HCT116 (cell line): Measurements from ENCODE around the gene RPL28. TPM values are rescaled to one million over a fixed set of nuclear protein-coding genes. Genes with fewer than 3 reads are reported as not detected.

Experiments used
- ATAC-seq: fragments of 200-7000 bp; cut with Tn5 transposase; 2 replicates; pipeline ENCODE4 v1.9.1; 2020; ENCODE audit warnings: mild to moderate bottlenecking, moderate library complexity
- BruUV-seq: library from RNA; stranded (reverse); fragments of 400-500 nt; replicated peaks from 2 replicates; lab custom pipeline; 2021; lab: Mats Ljungman, UMichigan
- CTCF ChIA-PET: fragments of 300-600 bp; sonication (Branson Sonifier 250); formaldehyde crosslinking; loops from one replicate; lab custom pipeline; 2021; ENCODE audit warnings: antibody characterized with exemption; lab: Charles Lee
- POLR2A ChIA-PET: fragments of 300-600, 350-600 bp; sonication (Branson Sonifier 250); formaldehyde crosslinking; loops from one replicate; lab custom pipeline; 2021; ENCODE audit warnings: antibody characterized with exemption; lab: Charles Lee
- RAD21 ChIA-PET, 2 experiments: fragments of 300-600 bp; sonication (Branson Sonifier 250); formaldehyde crosslinking; loops; one replicate each; lab custom pipeline; 2023; ENCODE audit warnings: low total read pairs in 2 of 2; ENCODE audit not compliant: uncharacterized antibody in 2 of 2, unreplicated experiment in 2 of 2, low non-redundant PET in 1 of 2; lab: Charles Lee
- DNase-seq: peaks from one replicate; pipeline ENCODE4 v3.0.0-alpha.2; 2010; ENCODE audit warnings: low read depth, low spot score
- H2AFZ ChIP-seq: fragments of 200-600 bp; shearing (Covaris generic), sonication (generic); 2 replicates; pipeline ENCODE4 v1.6.1; 2017; ENCODE audit warnings: low read depth, mixed run types, mixed read lengths, antibody characterized with exemption, low read length; ENCODE audit not compliant: poor library complexity, severe bottlenecking
- H3K27ac ChIP-seq: 2 replicates; pipeline ENCODE4 v1.5.1; 2012; ENCODE audit warnings: low read depth, low read length
- H3K27me3 ChIP-seq: fragments of 200-600 bp; sonication (generic); 2 replicates; pipeline ENCODE4 v1.6.1; 2016; ENCODE audit warnings: mixed run types, low read length, mixed read lengths; ENCODE audit not compliant: insufficient read depth
- H3K36me3 ChIP-seq, 2 experiments: fragments of 200-500 bp in 1 of 2; fragments of 200-600 bp in 1 of 2; sonication (Bioruptor generic) in 1 of 2; sonication (generic) in 1 of 2; 2 replicates each; pipeline versions ENCODE4 v1.5.1 to v1.6.1; 2014 to 2016; ENCODE audit warnings: low read length in 2 of 2, inconsistent platforms in 1 of 2, mixed read lengths in 1 of 2, mixed run types in 1 of 2; ENCODE audit not compliant: insufficient read depth in 2 of 2, control insufficient read depth in 1 of 2
- H3K4me1 ChIP-seq, 2 experiments: fragments of 200-600 bp in 1 of 2; sonication (generic) in 1 of 2; 2 replicates each; pipeline versions ENCODE4 v1.5.1 to v1.6.1; 2012 to 2017; ENCODE audit warnings: low read length in 2 of 2, inconsistent platforms in 1 of 2, mild to moderate bottlenecking in 1 of 2, mixed read lengths in 1 of 2, mixed run types in 1 of 2, moderate library complexity in 1 of 2; ENCODE audit not compliant: insufficient read depth in 2 of 2, control insufficient read depth in 1 of 2
- H3K4me2 ChIP-seq: fragments of 200-600 bp; sonication (generic); 2 replicates; pipeline ENCODE4 v1.6.1; 2017; ENCODE audit warnings: mixed run types, low read length, mixed read lengths
- H3K4me3 ChIP-seq, 2 experiments: fragments of 200-600 bp in 1 of 2; sonication (generic) in 1 of 2; replicated peaks in 1 of 2; 2 replicates each; pipeline ENCODE4 v1.5.1; 2011 to 2016; ENCODE audit warnings: low read length in 2 of 2, control low read depth in 1 of 2, low read depth in 1 of 2, mild to moderate bottlenecking in 1 of 2, mixed read lengths in 1 of 2, mixed run types in 1 of 2
- H3K79me2 ChIP-seq: fragments of 200-600 bp; sonication (generic); 2 replicates; pipeline ENCODE4 v1.6.1; 2017; ENCODE audit warnings: mild to moderate bottlenecking, mixed run types, low read length, moderate library complexity, mixed read lengths; ENCODE audit not compliant: insufficient read depth
- H3K9ac ChIP-seq: fragments of 200-600 bp; sonication (generic); 2 replicates; pipeline ENCODE4 v1.6.1; 2016; ENCODE audit warnings: low read length, mixed read lengths
- H3K9me2 ChIP-seq: fragments of 200-600 bp; sonication (generic), shearing (Covaris generic); 2 replicates; pipeline ENCODE4 v1.6.1; 2017; ENCODE audit warnings: mixed run types, mild to moderate bottlenecking, moderate library complexity; ENCODE audit not compliant: insufficient read depth
- H3K9me3 ChIP-seq, 2 experiments: fragments of 200-500 bp in 1 of 2; fragments of 200-600 bp in 1 of 2; sonication (Bioruptor generic) in 1 of 2; sonication (generic) in 1 of 2; 2 replicates each; pipeline ENCODE4 v1.6.1; 2014 to 2017; ENCODE audit warnings: low read length in 2 of 2, mixed read lengths in 2 of 2, inconsistent platforms in 1 of 2, low read depth in 1 of 2, mild to moderate bottlenecking in 1 of 2, mixed run types in 1 of 2, moderate library complexity in 1 of 2; ENCODE audit not compliant: control insufficient read depth in 1 of 2, insufficient read depth in 1 of 2
- H4K20me1 ChIP-seq: fragments of 200-600 bp; sonication (generic), shearing (Covaris generic); 2 replicates; pipeline ENCODE4 v1.6.1; 2017; ENCODE audit warnings: mixed run types, mild to moderate bottlenecking, moderate library complexity; ENCODE audit not compliant: insufficient read depth
- CBX3 ChIP-seq: IDR thresholded peaks from 2 replicates; pipeline ENCODE4 v1.6.1; 2012; ENCODE audit warnings: low read depth
- CEBPB ChIP-seq: IDR thresholded peaks from 2 replicates; pipeline ENCODE4 v1.6.1; 2012; ENCODE audit warnings: low read depth
- EGR1 ChIP-seq: IDR thresholded peaks from 2 replicates; pipeline ENCODE4 v1.6.1; 2012; ENCODE audit warnings: low read depth
- ELF1 ChIP-seq: IDR thresholded peaks from 2 replicates; pipeline ENCODE4 v1.6.1; 2012; ENCODE audit warnings: low read depth, borderline replicate concordance
- EZH2 ChIP-seq: fragments of 200-600 bp; sonication (generic); IDR thresholded peaks from 2 replicates; pipeline ENCODE4 v1.6.1; 2017; ENCODE audit warnings: antibody characterized with exemption, mixed run types
- FOSL1 ChIP-seq: IDR thresholded peaks from 2 replicates; pipeline ENCODE4 v1.6.1; 2012; ENCODE audit warnings: low read depth
- JUND ChIP-seq: IDR thresholded peaks from 2 replicates; pipeline ENCODE4 v1.6.1; 2012
- MAX ChIP-seq: IDR thresholded peaks from 2 replicates; pipeline ENCODE4 v1.6.1; 2012
- POLR2A ChIP-seq: IDR thresholded peaks from 2 replicates; pipeline ENCODE4 v1.7.0; 2011; ENCODE audit warnings: borderline replicate concordance; ENCODE audit not compliant: insufficient read depth, insufficient read length; ENCODE audit errors: extremely low read depth
- POLR2AphosphoS5 ChIP-seq: IDR thresholded peaks from 2 replicates; pipeline ENCODE4 v1.6.1; 2011; ENCODE audit warnings: mild to moderate bottlenecking, low read depth, low read length, moderate library complexity
- SRF ChIP-seq: IDR thresholded peaks from 2 replicates; pipeline ENCODE4 v1.6.1; 2012; ENCODE audit warnings: low read depth
- TCF7L2 ChIP-seq: IDR thresholded peaks from 2 replicates; pipeline ENCODE4 v1.7.0; 2011; ENCODE audit warnings: borderline replicate concordance, inconsistent platforms; ENCODE audit not compliant: insufficient read depth, insufficient read length; ENCODE audit errors: extremely low read depth
- YY1 ChIP-seq: IDR thresholded peaks from 2 replicates; pipeline ENCODE4 v1.6.1; 2011; ENCODE audit warnings: low read length, low read depth, moderate library complexity, mild to moderate bottlenecking; ENCODE audit not compliant: insufficient replicate concordance; ENCODE audit errors: extremely low read depth
- ZFX ChIP-seq: fragments of 450-650 bp; IDR thresholded peaks from 2 replicates; pipeline ENCODE4 v1.6.1; 2017
- ZNF274 ChIP-seq: fragments of 200-500 bp; sonication (Bioruptor generic); IDR thresholded peaks from 2 replicates; pipeline ENCODE4 v1.6.1; 2014; ENCODE audit warnings: mild to moderate bottlenecking, low read depth, low read length, inconsistent platforms
- intact Hi-C: fragments of 100-400 bp; cut with micrococcal nuclease; formaldehyde crosslinking; loops from 2 replicates; pipeline ENCODE4 v1.10.0; 2022
- total RNA-seq: library from RNA; stranded (reverse); gene quantifications from one replicate; pipeline ENCODE4 v1.2.1, GENCODE V29; 2021; ENCODE audit not compliant: unreplicated experiment
- TF ChIP-seq, protein P1 (sequence below), 3 experiments: fragments of 200-600 bp in 1 of 3; sonication (generic) in 1 of 3; IDR thresholded peaks in 2 of 3; conservative IDR thresholded peaks in 1 of 3; 2 replicates each; pipeline ENCODE4 v1.5.1; 2012 to 2017; ENCODE audit warnings: low read depth in 2 of 3, low read length in 2 of 3, antibody characterized with exemption in 1 of 3, borderline replicate concordance in 1 of 3, control low read depth in 1 of 3, mild to moderate bottlenecking in 1 of 3, mixed read lengths in 1 of 3, mixed run types in 1 of 3, moderate library complexity in 1 of 3; ENCODE audit not compliant: insufficient read depth in 1 of 3

Gene RPL28
- total RNA-seq, 1 experiment from 2014 or later, result 3,050 TPM

DNA sequence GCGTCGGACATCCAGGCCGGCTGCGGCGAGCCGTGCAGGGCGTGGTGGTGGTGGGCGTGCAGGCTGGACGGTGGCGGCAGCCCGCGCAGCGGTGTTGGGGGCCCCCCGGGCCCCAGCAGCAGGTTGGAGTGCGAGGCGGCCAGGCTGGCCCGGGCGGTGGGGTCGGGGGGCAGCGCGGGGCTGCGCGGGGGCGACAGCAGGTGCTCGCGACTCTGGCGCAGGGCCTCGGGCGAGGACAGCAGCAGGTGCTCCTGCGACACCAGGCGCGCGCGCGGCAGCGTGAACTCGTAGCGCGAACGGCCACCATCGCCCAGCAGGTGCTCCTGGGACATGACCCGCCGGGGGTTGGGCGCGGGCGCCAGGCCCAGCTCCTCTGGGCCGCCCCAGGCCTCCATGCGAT, 47.6 kb downstream of the RPL28 start:
- H3K9ac ChIP-seq, result no peak overlapping the region
- H3K36me3 ChIP-seq, result no peaks in the 10 kb centered on the region
- no peaks in the 10 kb centered on the region for H4K20me1 ChIP-seq
- H3K4me2 ChIP-seq, result no peak overlapping the region
- H3K9me3 ChIP-seq, result no peaks in the 10 kb centered on the region
- peaks cover 0 to 6% of the 10 kb centered on the region in 2 experiments; a peak in 1 of 4 replicates for H3K4me1 ChIP-seq
- no peak overlapping the region for H3K4me3 ChIP-seq
- intact Hi-C loops, result no loop called here
- no peak overlapping the region for H3K27ac ChIP-seq
- BruUV-seq, result no TSS peak
- CTCF ChIA-PET, result no interaction called here
- TF ChIP-seq, protein P1, sequence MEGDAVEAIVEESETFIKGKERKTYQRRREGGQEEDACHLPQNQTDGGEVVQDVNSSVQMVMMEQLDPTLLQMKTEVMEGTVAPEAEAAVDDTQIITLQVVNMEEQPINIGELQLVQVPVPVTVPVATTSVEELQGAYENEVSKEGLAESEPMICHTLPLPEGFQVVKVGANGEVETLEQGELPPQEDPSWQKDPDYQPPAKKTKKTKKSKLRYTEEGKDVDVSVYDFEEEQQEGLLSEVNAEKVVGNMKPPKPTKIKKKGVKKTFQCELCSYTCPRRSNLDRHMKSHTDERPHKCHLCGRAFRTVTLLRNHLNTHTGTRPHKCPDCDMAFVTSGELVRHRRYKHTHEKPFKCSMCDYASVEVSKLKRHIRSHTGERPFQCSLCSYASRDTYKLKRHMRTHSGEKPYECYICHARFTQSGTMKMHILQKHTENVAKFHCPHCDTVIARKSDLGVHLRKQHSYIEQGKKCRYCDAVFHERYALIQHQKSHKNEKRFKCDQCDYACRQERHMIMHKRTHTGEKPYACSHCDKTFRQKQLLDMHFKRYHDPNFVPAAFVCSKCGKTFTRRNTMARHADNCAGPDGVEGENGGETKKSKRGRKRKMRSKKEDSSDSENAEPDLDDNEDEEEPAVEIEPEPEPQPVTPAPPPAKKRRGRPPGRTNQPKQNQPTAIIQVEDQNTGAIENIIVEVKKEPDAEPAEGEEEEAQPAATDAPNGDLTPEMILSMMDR (IDR thresholded peaks at IDR 0.05 in 2 of 3, conservative IDR thresholded peaks at IDR 0.05 in 1 of 3; ENCODE audit: borderline replicate concordance in 1 of 3, insufficient read depth in 1 of 3, low read depth in 2 of 3, low read length in 2 of 3), result no peak
- TF ChIP-seq SRF (no peak), JUND (no peak)
- TF ChIP-seq, all 23 proteins: peak for 0
- no peak for ATAC-seq
- no peak for DNase-seq
- Histone ChIP-seq H3K79me2 (no peaks in the 10 kb centered on the region), H3K9me2 (no peaks in the 10 kb centered on the region), H3K27me3 (no peaks in the 10 kb centered on the region), H2AFZ (no peak overlapping the region)
- ChIA-PET RAD21 (no interaction called here), POLR2A (no interaction called here)

DNA sequence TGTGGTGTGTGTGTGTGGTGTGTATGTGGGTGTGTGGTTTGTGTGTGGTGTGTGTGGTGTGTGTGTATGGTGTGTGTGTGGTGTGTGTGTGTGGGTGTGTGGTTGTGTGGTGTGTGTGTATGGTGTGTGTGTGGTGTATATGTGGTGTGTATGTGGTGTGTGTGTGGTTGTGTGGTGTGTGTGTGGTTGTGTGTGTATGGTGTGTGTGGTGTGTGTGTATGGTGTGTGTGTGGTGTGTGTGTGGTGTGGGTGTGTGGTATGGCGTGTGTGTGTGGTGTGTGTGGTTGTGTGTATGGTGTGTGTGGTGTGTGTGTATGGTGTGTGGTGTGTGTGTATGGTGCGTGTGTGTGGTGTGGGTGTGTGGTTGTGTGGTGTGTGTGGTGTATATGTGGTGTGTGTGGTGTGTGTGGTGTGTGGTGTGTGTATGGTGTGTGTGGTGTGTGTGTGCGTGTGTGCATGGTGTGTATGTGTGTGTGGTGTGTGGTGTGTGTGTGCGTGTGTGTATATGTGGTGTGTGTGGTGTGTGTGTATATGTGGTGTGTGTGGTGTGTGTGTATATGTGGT, 48.7 kb downstream of the RPL28 start:
- Histone ChIP-seq H3K4me2 (no peak overlapping the region), H3K79me2 (no peaks in the 10 kb centered on the region), H3K27ac (no peak overlapping the region), H3K36me3 (no peaks in the 10 kb centered on the region), H3K27me3 (no peaks in the 10 kb centered on the region), H3K4me3 (no peak overlapping the region), H3K4me1 (peaks cover 0 to 6% of the 10 kb centered on the region in 2 experiments; a peak in 1 of 4 replicates), H3K9ac (no peak overlapping the region), H3K9me2 (no peaks in the 10 kb centered on the region), H4K20me1 (no peaks in the 10 kb centered on the region), H2AFZ (no peak overlapping the region), H3K9me3 (no peaks in the 10 kb centered on the region)
- DNase-seq, result no peak
- ChIA-PET CTCF (no interaction called here), POLR2A (no interaction called here), RAD21 (no interaction called here)
- ATAC-seq, result no peak
- intact Hi-C loops, result no loop called here
- TF ChIP-seq ELF1 (no peak), FOSL1 (no peak), CBX3 (no peak), CEBPB (no peak), YY1 (no peak), SRF (no peak), ZNF274 (no peak), POLR2A (no peak), ZFX (no peak), TCF7L2 (no peak), EZH2 (no peak), POLR2AphosphoS5 (no peak), EGR1 (no peak), JUND (no peak), MAX (no peak)
- BruUV-seq, result no TSS peak
